Fibroblast of pulmonary artery (primary cell): ENCODE measurements around the gene HPCAL1.

Experiments
- DNase-seq: peaks from one replicate; pipeline ENCODE4 v3.0.0-alpha.2; 2010; ENCODE audit warnings: low read depth
- H3K4me3 ChIP-seq: replicated peaks from 2 replicates; pipeline ENCODE4 v1.5.1; 2011; ENCODE audit warnings: low read depth, mild to moderate bottlenecking, control low read depth, low read length, moderate library complexity
- CTCF ChIP-seq: IDR thresholded peaks from 2 replicates; pipeline ENCODE4 v1.5.1; 2011; ENCODE audit warnings: mild to moderate bottlenecking, control low read depth, low read length, inconsistent platforms; ENCODE audit errors: missing control alignments

HPCAL1 gene

GRCh38 chr2:10333966-10334365, 31.3 kb downstream of the HPCAL1 start:
- TF ChIP-seq CTCF = no peak
- no peak for DNase-seq
- no peak overlapping the region for H3K4me3 ChIP-seq

- no peak overlapping the region for H3K4me3 ChIP-seq
- DNase-seq = no peak
- TF ChIP-seq CTCF = no peak
Observed at GRCh38 chr2:10335046-10335840, 32.5 kb downstream of the HPCAL1 start.

- no peak for TF ChIP-seq CTCF
- no peak for DNase-seq
- no peak overlapping the region for H3K4me3 ChIP-seq
Observed at GRCh38 chr2:10336283-10336682, 33.6 kb downstream of the HPCAL1 start.

GRCh38 chr2:10337449-10338269, 35.0 kb downstream of the HPCAL1 start:
- no peak overlapping the region for H3K4me3 ChIP-seq
- DNase-seq = no peak
- TF ChIP-seq CTCF = no peak

- no peak overlapping the region for H3K4me3 ChIP-seq
- DNase-seq = no peak
- TF ChIP-seq CTCF = no peak
Observed at GRCh38 chr2:10338270-10339188, 35.8 kb downstream of the HPCAL1 start.

- no peak for TF ChIP-seq CTCF
- no peak overlapping the region for H3K4me3 ChIP-seq
- no peak for DNase-seq
Observed at GRCh38 chr2:10339647-10340592, 37.2 kb downstream of the HPCAL1 start.
